Osteoblast (primary cell): ENCODE measurements around the gene GLI3. TPM values are rescaled to one million over a fixed set of nuclear protein-coding genes. Genes with fewer than 3 reads are reported as not detected.

Source experiments
- DNase-seq: peaks from one replicate; pipeline ENCODE4 v3.0.0; 2011; ENCODE audit warnings: low spot score, mixed read lengths; ENCODE audit not compliant: insufficient read length; ENCODE audit errors: missing footprints
- H2AFZ ChIP-seq: 2 replicates; pipeline ENCODE4 v1.6.0; 2011; ENCODE audit warnings: mild to moderate bottlenecking, low read length
- H3K27ac ChIP-seq: 2 replicates; pipeline ENCODE4 v1.5.1; 2011; ENCODE audit warnings: mild to moderate bottlenecking, low read depth, low read length, moderate library complexity
- H3K27me3 ChIP-seq: 2 replicates; pipeline ENCODE4 v1.6.0; 2012; ENCODE audit warnings: mild to moderate bottlenecking, control low read depth, inconsistent platforms, low read length, moderate library complexity; ENCODE audit not compliant: insufficient read depth
- H3K36me3 ChIP-seq: 2 replicates; pipeline ENCODE4 v1.5.1; 2011; ENCODE audit warnings: mild to moderate bottlenecking, low read length, control low read depth, moderate library complexity; ENCODE audit not compliant: insufficient read depth
- H3K4me1 ChIP-seq: 2 replicates; pipeline ENCODE4 v1.5.1; 2011; ENCODE audit warnings: mild to moderate bottlenecking, low read length, control low read depth, moderate library complexity; ENCODE audit not compliant: insufficient read depth
- H3K4me2 ChIP-seq: 2 replicates; pipeline ENCODE4 v1.6.0; 2011; ENCODE audit warnings: mild to moderate bottlenecking, low read length; ENCODE audit not compliant: insufficient read depth
- H3K4me3 ChIP-seq: fragments of 200-600 bp; sonication (generic); 3 replicates; pipeline ENCODE4 v1.5.1; 2012; ENCODE audit warnings: mild to moderate bottlenecking, low read length, inconsistent platforms; ENCODE audit not compliant: insufficient read depth
- H3K79me2 ChIP-seq: 2 replicates; pipeline ENCODE4 v1.6.0; 2012; ENCODE audit warnings: mild to moderate bottlenecking, low read length, control low read depth, inconsistent platforms; ENCODE audit not compliant: insufficient read depth
- H3K9me3 ChIP-seq: 2 replicates; pipeline ENCODE4 v1.5.1; 2011; ENCODE audit warnings: low read depth, low read length, control low read depth
- H4K20me1 ChIP-seq: 2 replicates; pipeline ENCODE4 v1.6.0; 2012; ENCODE audit warnings: mild to moderate bottlenecking, low read length, control low read depth; ENCODE audit not compliant: insufficient read depth
- CTCF ChIP-seq: IDR thresholded peaks from 2 replicates; pipeline ENCODE4 v1.5.1; 2011; ENCODE audit warnings: mild to moderate bottlenecking, low read depth, low read length, moderate library complexity; ENCODE audit errors: extremely low read depth
- total RNA-seq: library from RNA; depleted of rRNA; stranded (reverse); fragments of >200 nt; gene quantifications from 2 replicates; pipeline ENCODE4 v1.2.3, GENCODE V29; 2012

GLI3 gene
- total RNA-seq, 1 donor, result 11.9 TPM

GRCh38 chr7:42237811-42238541 lies 967 bp upstream of the GLI3 start:
- peak overlapping the region; percentile 84 for H3K27ac ChIP-seq
- peak overlapping the region; percentile 91 for H2AFZ ChIP-seq
- no peak for TF ChIP-seq CTCF
- peaks cover 30% of the 10 kb centered on the region for H3K79me2 ChIP-seq
- peaks cover 8% of the 10 kb centered on the region for H4K20me1 ChIP-seq
- peak; percentile 93 for DNase-seq
- no peaks in the 10 kb centered on the region for H3K36me3 ChIP-seq
- H3K9me3 ChIP-seq, result no peaks in the 10 kb centered on the region
- peak overlapping the region; percentile 78 for H3K4me2 ChIP-seq
- no peaks in the 10 kb centered on the region for H3K27me3 ChIP-seq
- peaks cover 36% of the 10 kb centered on the region for H3K4me1 ChIP-seq
- H3K4me3 ChIP-seq, result peak overlapping the region; percentile 92

GRCh38 chr7:42236266-42236975 lies 588 bp downstream of the GLI3 start:
- peak; percentile 96 for DNase-seq
- H3K4me1 ChIP-seq, result peaks cover 48% of the 10 kb centered on the region
- H3K4me3 ChIP-seq, result peak overlapping the region; percentile 92
- no peak for TF ChIP-seq CTCF
- peak overlapping the region; percentile 90 for H3K4me2 ChIP-seq
- H3K36me3 ChIP-seq, result no peaks in the 10 kb centered on the region
- no peaks in the 10 kb centered on the region for H3K9me3 ChIP-seq
- H4K20me1 ChIP-seq, result peaks cover 8% of the 10 kb centered on the region
- H3K27ac ChIP-seq, result peak overlapping the region; percentile 72
- peaks cover 43% of the 10 kb centered on the region for H3K79me2 ChIP-seq
- H2AFZ ChIP-seq, result peak overlapping the region; percentile 89
- no peaks in the 10 kb centered on the region for H3K27me3 ChIP-seq

GRCh38 chr7:42235741-42236161 lies 1.3 kb downstream of the GLI3 start:
- H3K4me1 ChIP-seq, result peaks cover 48% of the 10 kb centered on the region
- peak overlapping the region; percentile 90 for H3K4me2 ChIP-seq
- H3K9me3 ChIP-seq, result no peaks in the 10 kb centered on the region
- DNase-seq, result peak; percentile 90
- TF ChIP-seq CTCF, result no peak
- peaks cover 8% of the 10 kb centered on the region for H4K20me1 ChIP-seq
- peaks cover 50% of the 10 kb centered on the region for H3K79me2 ChIP-seq
- no peaks in the 10 kb centered on the region for H3K27me3 ChIP-seq
- H3K27ac ChIP-seq, result peak overlapping the region; percentile 72
- peak overlapping the region; percentile 92 for H3K4me3 ChIP-seq
- no peaks in the 10 kb centered on the region for H3K36me3 ChIP-seq
- H2AFZ ChIP-seq, result peak overlapping the region; percentile 89

- H4K20me1 ChIP-seq, result peaks cover 8% of the 10 kb centered on the region
- DNase-seq, result no peak
- H3K79me2 ChIP-seq, result peaks cover 57% of the 10 kb centered on the region
- no peaks in the 10 kb centered on the region for H3K36me3 ChIP-seq
- no peak overlapping the region for H3K4me3 ChIP-seq
- H2AFZ ChIP-seq, result no peak overlapping the region
- H3K4me1 ChIP-seq, result peaks cover 48% of the 10 kb centered on the region
- no peaks in the 10 kb centered on the region for H3K9me3 ChIP-seq
- H3K4me2 ChIP-seq, result peak overlapping the region; percentile 90
- peak overlapping the region; percentile 72 for H3K27ac ChIP-seq
- H3K27me3 ChIP-seq, result no peaks in the 10 kb centered on the region
- TF ChIP-seq CTCF, result no peak
Measured at GRCh38 chr7:42234736-42235135, 2.3 kb downstream of the GLI3 start.
